ENCODE measurements around the gene FAM124A. TPM values are rescaled to one million over a fixed set of nuclear protein-coding genes. Genes with fewer than 3 reads are reported as not detected.

Gene FAM124A
- total and polyA plus RNA-seq, 2 of the 8 experiments (the other 6 are each of a cell fraction or from before 2014, with no cell fraction given) = 40.7 to 49.9 TPM

- ChIA-PET CTCF (ENCODE audit: partially characterized antibody) (interaction anchor here (1.0 to 7.5 kb wide), 8 partner anchors 8 to 36 kb away, joined by 3 to 56 read pairs (median 4); no protein-coding TSS in a partner anchor), POLR2A (ENCODE audit: partially characterized antibody) (interaction anchor here (0.9 to 1.5 kb wide), 4 partner anchors 8 to 27 kb away, joined by 3 to 5 read pairs (median 3); no protein-coding TSS in a partner anchor)
- TF ChIP-seq HDAC2 (IDR thresholded peaks at IDR 0.05; ENCODE audit: borderline replicate concordance in 1 of 2, low read depth in 2 of 2, low read length in 2 of 2) = no peak
- peak; percentile 17; the same call in 1 of the 2 replicates for TF ChIP-seq USF2 (IDR thresholded peaks at IDR 0.05; ENCODE audit: low read length)
- TF ChIP-seq YY1 (IDR thresholded peaks at IDR 0.05; ENCODE audit: low read depth, low read length) = no peak
- no peak for TF ChIP-seq GABPA (IDR thresholded peaks at IDR 0.05; ENCODE audit: borderline replicate concordance, insufficient read depth, low read length)
- FAIRE-seq (no peak), DNase-seq (ENCODE audit: low read depth in 1 of 2, low spot score in 2 of 2) (peak in 1 of 2 experiments; percentile 44)
- no peak overlapping the region for H3K14ac ChIP-seq (ENCODE audit: insufficient read length)
- WGBS, 2 experiments (ENCODE audit: extremely low coverage in 1 of 2, insufficient coverage in 1 of 2, insufficient read length in 1 of 2, insufficient replicate concordance in 2 of 2, low coverage in 1 of 2, low lambda C conversion rate in 2 of 2, missing lambda C conversion rate in 1 of 2) = 87% methylated on average over 24 of the region's 27 CpGs; no CpG with 5 or more reads in 1 of the 2 experiments
- 0 out of 2 replicates have a peak overlapping the region, but pooled peaks have one; percentile 26 for H2AK5ac ChIP-seq (ENCODE audit: low read depth, low read length)
- no peaks in the 10 kb centered on the region for H3K9me3 ChIP-seq (ENCODE audit: insufficient read depth in 2 of 2, low read depth in 1 of 2, low read length in 1 of 2)
- no peak overlapping the region for H2BK120ac ChIP-seq (replicated peaks; ENCODE audit: low read depth, low read length)
- H2BK12ac ChIP-seq (ENCODE audit: low read depth, low read length) = no peak overlapping the region
- no peak overlapping the region for H2AFZ ChIP-seq (ENCODE audit: low read length)
- H4K5ac ChIP-seq (ENCODE audit: insufficient read length, low read depth, low read length) = no peak overlapping the region
- H3K27me3 ChIP-seq (replicated peaks in 1 of 4; ENCODE audit: control insufficient read depth in 3 of 4, extremely low read depth in 1 of 4, insufficient read depth in 3 of 4, low read length in 3 of 4) = no peaks in the 10 kb centered on the region
- H2BK5ac ChIP-seq (ENCODE audit: low read depth, low read length) = peak overlapping the region; percentile 66
- H3K56ac ChIP-seq (replicated peaks; ENCODE audit: insufficient read length, low read depth, low read length) = no peak overlapping the region
- H4K91ac ChIP-seq (replicated peaks; ENCODE audit: insufficient read length, low read length) = no peak overlapping the region
- H3K4ac ChIP-seq (replicated peaks; ENCODE audit: insufficient read length, low read depth, low read length) = no peak overlapping the region
- H3K4me2 ChIP-seq (ENCODE audit: insufficient read depth in 1 of 2, low read depth in 2 of 2, low read length in 2 of 2) = no peak overlapping the region; a peak in 1 of 4 replicates
- H3K4me3 ChIP-seq (ENCODE audit: extremely low read depth in 1 of 4, insufficient read depth in 2 of 4, low read depth in 3 of 4, low read length in 4 of 4) = no peak overlapping the region
- H3K27ac ChIP-seq (ENCODE audit: low read depth, low read length) = no peak overlapping the region
- H3K4me1 ChIP-seq (replicated peaks in 1 of 4; ENCODE audit: control insufficient read depth in 3 of 4, insufficient read depth in 4 of 4, low read length in 3 of 4) = peaks cover 12 to 31% (median 25%) of the 10 kb centered on the region in 4 experiments
- peaks cover 4 to 70% of the 10 kb centered on the region in 2 experiments for H3K79me2 ChIP-seq (ENCODE audit: control insufficient read depth in 1 of 2, insufficient read depth in 2 of 2, low read length in 2 of 2)
- H3K18ac ChIP-seq (ENCODE audit: extremely low read depth, low read length) = peak overlapping the region; percentile 12; the same call in 1 of the 2 replicates
- H2BK15ac ChIP-seq (ENCODE audit: low read length) = 0 out of 2 replicates have a peak overlapping the region, but pooled peaks have one; percentile 8
- H3K79me1 ChIP-seq (ENCODE audit: low read depth, low read length) = peaks cover 35% of the 10 kb centered on the region
- H3K23ac ChIP-seq (ENCODE audit: insufficient read length) = no peak overlapping the region
- no peak overlapping the region for H2BK20ac ChIP-seq (ENCODE audit: low read length)
- no peak overlapping the region for H4K8ac ChIP-seq (ENCODE audit: extremely low read depth, insufficient read depth, low read length)
- H4K20me1 ChIP-seq (replicated peaks in 1 of 2; ENCODE audit: control insufficient read depth in 1 of 2, insufficient read depth in 2 of 2, low read length in 2 of 2) = peaks cover 0 to 10% of the 10 kb centered on the region in 2 experiments
- H3K36me3 ChIP-seq (ENCODE audit: control insufficient read depth in 2 of 4, insufficient read depth in 4 of 4, low read length in 3 of 4) = peaks cover 6 to 58% (median 27%) of the 10 kb centered on the region in 4 experiments
- no peak overlapping the region for H3K9ac ChIP-seq (replicated peaks in 1 of 4; ENCODE audit: extremely low read depth in 1 of 4, low read depth in 3 of 4, low read length in 3 of 4)
- H3K23me2 ChIP-seq (ENCODE audit: low read depth, low read length) = no peaks in the 10 kb centered on the region
Observed at GRCh38 chr13:51258612-51259548, 36.7 kb downstream of the FAM124A start.

Data from H1 (cell line).